Keratinocyte (primary cell): ENCODE results near the gene SLC37A1. TPM values are rescaled to one million over a fixed set of nuclear protein-coding genes. Genes with fewer than 3 reads are reported as not detected.

Experiments used
- DNase-seq: peaks from one replicate; pipeline ENCODE4 v3.0.0-alpha.2; 2011; ENCODE audit warnings: low read depth, missing footprints, low spot score
- FAIRE-seq: peaks from 2 replicates; lab custom pipeline; 2011; peaks lifted over from hg19 to GRCh38; lab: Jason Lieb, UNC
- H2AFZ ChIP-seq: 2 replicates; pipeline ENCODE4 v1.6.0; 2012; ENCODE audit warnings: low read length, control low read depth, inconsistent platforms; ENCODE audit not compliant: control insufficient read depth
- H3K27ac ChIP-seq: 2 replicates; pipeline ENCODE4 v1.5.1; 2011; ENCODE audit warnings: low read length; ENCODE audit not compliant: control insufficient read depth, insufficient read depth
- H3K27me3 ChIP-seq: 3 replicates; pipeline ENCODE4 v1.6.0; 2011; ENCODE audit warnings: low read length; ENCODE audit not compliant: control insufficient read depth, insufficient read depth; ENCODE audit errors: extremely low read depth
- H3K36me3 ChIP-seq, 2 experiments: 2 replicates in 1 of 2; 3 replicates in 1 of 2; pipeline ENCODE4 v1.5.1; 2011; ENCODE audit warnings: low read length in 2 of 2, mild to moderate bottlenecking in 1 of 2; ENCODE audit not compliant: control insufficient read depth in 2 of 2, insufficient read depth in 2 of 2; ENCODE audit errors: extremely low read depth in 1 of 2
- H3K4me1 ChIP-seq: 3 replicates; pipeline ENCODE4 v1.5.1; 2011; ENCODE audit warnings: low read length; ENCODE audit not compliant: control insufficient read depth, insufficient read depth; ENCODE audit errors: extremely low read depth
- H3K4me2 ChIP-seq: 3 replicates; pipeline ENCODE4 v1.6.0; 2011; ENCODE audit warnings: low read depth, low read length; ENCODE audit not compliant: control insufficient read depth, insufficient read depth; ENCODE audit errors: extremely low read depth
- H3K4me3 ChIP-seq, 3 experiments: fragments of 200-600 bp in 1 of 3; sonication (generic) in 1 of 3; 2 replicates in 2 of 3; 3 replicates in 1 of 3; pipeline ENCODE4 v1.5.1; 2011 to 2016; ENCODE audit warnings: low read length in 3 of 3, mild to moderate bottlenecking in 3 of 3, control low read depth in 2 of 3, inconsistent platforms in 1 of 3, low read depth in 1 of 3, mixed read lengths in 1 of 3, mixed run types in 1 of 3, moderate library complexity in 1 of 3; ENCODE audit not compliant: control insufficient read depth in 2 of 3, insufficient read depth in 2 of 3; ENCODE audit errors: extremely low read depth in 1 of 3
- H3K79me2 ChIP-seq: 2 replicates; pipeline ENCODE4 v1.6.0; 2012; ENCODE audit warnings: low read length; ENCODE audit not compliant: control insufficient read depth, insufficient read depth
- H3K9ac ChIP-seq: 3 replicates; pipeline ENCODE4 v1.6.0; 2011; ENCODE audit warnings: low read length; ENCODE audit not compliant: control insufficient read depth, insufficient read depth; ENCODE audit errors: extremely low read depth
- H3K9me1 ChIP-seq: 3 replicates; pipeline ENCODE4 v1.6.0; 2011; ENCODE audit warnings: low read length; ENCODE audit not compliant: control insufficient read depth, insufficient read depth; ENCODE audit errors: extremely low read depth
- H3K9me3 ChIP-seq: 2 replicates; pipeline ENCODE4 v1.5.1; 2012; ENCODE audit warnings: low read depth, low read length; ENCODE audit not compliant: control insufficient read depth
- H4K20me1 ChIP-seq: 3 replicates; pipeline ENCODE4 v1.6.0; 2011; ENCODE audit warnings: low read length; ENCODE audit not compliant: control insufficient read depth, insufficient read depth; ENCODE audit errors: extremely low read depth
- CTCF ChIP-seq, 3 experiments: IDR thresholded peaks in 1 of 3; conservative IDR thresholded peaks in 1 of 3; optimal IDR thresholded peaks in 1 of 3; 2 replicates in 2 of 3; 3 replicates in 1 of 3; pipeline versions ENCODE3 to v1.5.1; 2011; ENCODE audit warnings: low read length in 3 of 3, mild to moderate bottlenecking in 3 of 3, moderate library complexity in 2 of 3, control low read depth in 1 of 3, inconsistent platforms in 1 of 3; ENCODE audit not compliant: insufficient read depth in 2 of 3; ENCODE audit errors: extremely low read depth in 1 of 3
- EZH2 ChIP-seq: IDR thresholded peaks from one replicate; pipeline ENCODE4 v1.6.1; 2012; ENCODE audit warnings: inconsistent platforms, mild to moderate bottlenecking, low read length, moderate library complexity
- dilution Hi-C: fragments of 300-500 bp; cut with MboI; formaldehyde crosslinking; loops from one replicate; pipeline ENCODE4 v1.7.0; 2020; ENCODE audit warnings: low sequenced_read_pairs; ENCODE audit not compliant: extremely low pct_ligation_motif_present
- polyA plus RNA-seq, 5 experiments: library from polyadenylated mRNA; depleted of rRNA in 3 of 5; stranded (reverse) in 3 of 5; stranded (forward) in 1 of 5; unstranded in 1 of 5; fragments of >200 nt; gene quantifications; 1 replicate in 1 of 5; 2 replicates in 3 of 5; 3 replicates in 1 of 5; pipeline versions ENCODE4 v1.2.1 to v1.2.3, GENCODE V29; 2011 to 2012; ENCODE audit warnings: missing spikeins in 2 of 5, low read depth in 1 of 5, low replicate concordance in 1 of 5

SLC37A1 gene
- polyA plus RNA-seq, 1 donor (not counting 4 experiments of a cell fraction or from before 2014, with no cell fraction given), result 4.1 TPM

- FAIRE-seq, result no peak
- H3K9ac ChIP-seq, result no peak overlapping the region
- DNase-seq, result no peak
- no peak overlapping the region for H3K4me3 ChIP-seq
- H3K79me2 ChIP-seq, result no peaks in the 10 kb centered on the region
- H3K4me2 ChIP-seq, result no peak overlapping the region
- no peak overlapping the region for H2AFZ ChIP-seq
- no peak overlapping the region for H3K27ac ChIP-seq
- no peaks in the 10 kb centered on the region for H3K27me3 ChIP-seq
- dilution Hi-C loops, result no loop called here
- no peaks in the 10 kb centered on the region for H3K9me3 ChIP-seq
- no peaks in the 10 kb centered on the region for H4K20me1 ChIP-seq
- peaks cover 8% of the 10 kb centered on the region for H3K4me1 ChIP-seq
- no peaks in the 10 kb centered on the region for H3K9me1 ChIP-seq
- no peak for TF ChIP-seq EZH2
- TF ChIP-seq CTCF (optimal IDR thresholded peaks at IDR 0.05 in 1 of 3, IDR thresholded peaks at IDR 0.05 in 1 of 3, conservative IDR thresholded peaks at IDR 0.05 in 1 of 3; ENCODE audit: extremely low read depth in 1 of 3, insufficient read depth in 2 of 3, low read length in 3 of 3), result no peak
- peaks cover 8 to 9% of the 10 kb centered on the region in 2 experiments for H3K36me3 ChIP-seq
Measured at GRCh38 chr21:42518215-42518614, 4.6 kb downstream of the SLC37A1 start.

- H3K4me1 ChIP-seq, result peaks cover 7% of the 10 kb centered on the region
- no peak overlapping the region for H3K4me2 ChIP-seq
- dilution Hi-C loops, result no loop called here
- H3K4me3 ChIP-seq, result no peak overlapping the region
- no peaks in the 10 kb centered on the region for H3K9me3 ChIP-seq
- no peak overlapping the region for H2AFZ ChIP-seq
- no peaks in the 10 kb centered on the region for H3K9me1 ChIP-seq
- no peak for TF ChIP-seq EZH2
- TF ChIP-seq CTCF (optimal IDR thresholded peaks at IDR 0.05 in 1 of 3, IDR thresholded peaks at IDR 0.05 in 1 of 3, conservative IDR thresholded peaks at IDR 0.05 in 1 of 3; ENCODE audit: extremely low read depth in 1 of 3, insufficient read depth in 2 of 3, low read length in 3 of 3), result no peak
- H3K79me2 ChIP-seq, result no peaks in the 10 kb centered on the region
- H3K27ac ChIP-seq, result no peak overlapping the region
- H4K20me1 ChIP-seq, result no peaks in the 10 kb centered on the region
- no peak for FAIRE-seq
- peaks cover 8 to 9% of the 10 kb centered on the region in 2 experiments for H3K36me3 ChIP-seq
- DNase-seq, result no peak
- H3K27me3 ChIP-seq, result no peaks in the 10 kb centered on the region
- H3K9ac ChIP-seq, result no peak overlapping the region
Measured at GRCh38 chr21:42518626-42519025, 5.0 kb downstream of the SLC37A1 start.
